ENCODE results near the gene ERBB4.

DNA sequence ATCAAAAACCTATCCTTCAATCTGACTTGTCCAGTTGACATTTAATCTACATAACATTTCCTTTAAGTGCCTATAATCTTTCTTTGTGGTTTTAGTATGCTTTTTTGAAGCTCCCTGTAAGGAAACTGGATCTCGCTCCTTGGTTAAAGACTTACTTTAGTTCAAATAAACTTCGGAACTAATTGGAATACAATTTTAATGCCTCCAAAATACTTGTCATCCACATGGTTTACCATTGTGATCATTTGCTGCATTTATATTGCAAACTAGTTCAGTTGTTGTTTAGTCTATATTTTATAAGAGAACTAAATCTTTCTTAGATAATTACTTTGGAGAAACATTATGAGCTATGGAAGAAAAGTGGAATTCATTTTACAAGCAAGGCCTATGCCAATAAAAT lies 496.0 kb downstream of the ERBB4 start:
- TF ChIP-seq, protein P1, sequence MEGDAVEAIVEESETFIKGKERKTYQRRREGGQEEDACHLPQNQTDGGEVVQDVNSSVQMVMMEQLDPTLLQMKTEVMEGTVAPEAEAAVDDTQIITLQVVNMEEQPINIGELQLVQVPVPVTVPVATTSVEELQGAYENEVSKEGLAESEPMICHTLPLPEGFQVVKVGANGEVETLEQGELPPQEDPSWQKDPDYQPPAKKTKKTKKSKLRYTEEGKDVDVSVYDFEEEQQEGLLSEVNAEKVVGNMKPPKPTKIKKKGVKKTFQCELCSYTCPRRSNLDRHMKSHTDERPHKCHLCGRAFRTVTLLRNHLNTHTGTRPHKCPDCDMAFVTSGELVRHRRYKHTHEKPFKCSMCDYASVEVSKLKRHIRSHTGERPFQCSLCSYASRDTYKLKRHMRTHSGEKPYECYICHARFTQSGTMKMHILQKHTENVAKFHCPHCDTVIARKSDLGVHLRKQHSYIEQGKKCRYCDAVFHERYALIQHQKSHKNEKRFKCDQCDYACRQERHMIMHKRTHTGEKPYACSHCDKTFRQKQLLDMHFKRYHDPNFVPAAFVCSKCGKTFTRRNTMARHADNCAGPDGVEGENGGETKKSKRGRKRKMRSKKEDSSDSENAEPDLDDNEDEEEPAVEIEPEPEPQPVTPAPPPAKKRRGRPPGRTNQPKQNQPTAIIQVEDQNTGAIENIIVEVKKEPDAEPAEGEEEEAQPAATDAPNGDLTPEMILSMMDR (IDR thresholded peaks at IDR 0.05), result no peak
- TF ChIP-seq POLR2AphosphoS5 (IDR thresholded peaks at IDR 0.05) (no peak), POLR2A (IDR thresholded peaks at IDR 0.05) (no peak)
